Kidney (tissue), 22 donors: ENCODE data around the gene BTAF1. TPM values are rescaled to one million over a fixed set of nuclear protein-coding genes. Genes with fewer than 3 reads are reported as not detected.

Experiments used
- DNase-seq, 5 donors: peaks; one replicate each; pipeline ENCODE4 v3.0.0-alpha.2; 2013 to 2020
- FAIRE-seq: peaks from 2 replicates; lab custom pipeline; 2012; peaks lifted over from hg19 to GRCh38; lab: Jason Lieb, UNC
- H3K27ac ChIP-seq, 2 donors: one replicate each; pipeline ENCODE4 v1.7.0; 2013; ENCODE audit warnings: low read depth in 2 of 2, low read length in 2 of 2, inconsistent platforms in 1 of 2
- H3K27me3 ChIP-seq: one replicate; pipeline ENCODE4 v1.7.1; 2013; ENCODE audit warnings: low read length, inconsistent platforms; ENCODE audit not compliant: control insufficient read depth, insufficient read depth
- H3K36me3 ChIP-seq, 3 donors: one replicate each; pipeline versions ENCODE4 v1.7.0 to v1.7.1; 2013; ENCODE audit warnings: low read length in 3 of 3, control low read depth in 1 of 3, inconsistent platforms in 1 of 3; ENCODE audit not compliant: insufficient read depth in 3 of 3, control insufficient read depth in 2 of 3
- H3K4me1 ChIP-seq, 3 donors: one replicate each; pipeline versions ENCODE4 v1.7.0 to v1.7.1; 2013; ENCODE audit warnings: low read length in 3 of 3, inconsistent platforms in 1 of 3, low read depth in 1 of 3; ENCODE audit not compliant: control insufficient read depth in 2 of 3, insufficient read depth in 2 of 3
- H3K4me3 ChIP-seq, 3 donors: one replicate each; pipeline versions ENCODE4 v1.7.0 to v1.8.1; 2013; ENCODE audit warnings: low read length in 3 of 3, control low read depth in 1 of 3, inconsistent platforms in 1 of 3
- H3K9ac ChIP-seq, 3 donors: one replicate each; pipeline versions ENCODE4 v1.7.0 to v1.7.1; 2013; ENCODE audit warnings: low read length in 3 of 3, control low read depth in 1 of 3, inconsistent platforms in 1 of 3
- H3K9me3 ChIP-seq, 3 donors: one replicate each; pipeline versions ENCODE4 v1.7.0 to v1.7.1; 2013; ENCODE audit warnings: low read length in 3 of 3, control low read depth in 1 of 3, inconsistent platforms in 1 of 3; ENCODE audit not compliant: control insufficient read depth in 2 of 3, insufficient read depth in 1 of 3
- intact Hi-C: fragments of 100-400 bp; cut with DNase I; formaldehyde crosslinking; loops from one replicate; pipeline ENCODE4 v1.11.1; 2022
- long read RNA-seq, 10 donors: library from polyadenylated mRNA in 1 of 10; unstranded in 1 of 10; transcript quantifications; one replicate each; pipeline ENCODE4 v2.0.0 and lab custom pipeline, GENCODE V29; 2021 to 2026
- polyA plus RNA-seq: library from polyadenylated mRNA; stranded (reverse); fragments of 350-450 nt; fragmentation: Illumina TruSeq; extraction: RNeasy Lipid Tissue Mini Kit (QIAGEN cat#74804); gene quantifications from one replicate; pipeline ENCODE4 v1.2.3, GENCODE V29; 2014; ENCODE audit warnings: low read depth, low replicate concordance; ENCODE audit not compliant: insufficient read depth
- total RNA-seq: library from RNA; stranded (reverse); fragmentation: NEBNext Ultra II Directional; extraction: Animal tissue kit (Norgen Biotek cat#: 25700); gene quantifications from one replicate; pipeline ENCODE4 v1.2.1, GENCODE V29; 2021
- TF ChIP-seq, protein P1 (sequence below): IDR thresholded peaks from 3 replicates; pipeline ENCODE4 v1.5.1; 2012; ENCODE audit warnings: mild to moderate bottlenecking, moderate library complexity, borderline replicate concordance; ENCODE audit not compliant: insufficient read depth; ENCODE audit errors: extremely low read depth
- donor health status: control.
- donor health status: control.
- donor health status: control.
- donor health status: control.
- donor health status: control.
- donor health status: DM: yes; HTN: yes; CAD: no.
- donor health status: Normal renal cell carcinoma (clear cell type).

Gene BTAF1
- total RNA-seq (35.1 TPM), polyA plus RNA-seq (4.3 TPM)
- long read RNA-seq, donor 1 = 0 reads
- long read RNA-seq, donor 2, full-length matches to known transcripts = 1 of 1 reads
- long read RNA-seq, donor 2, partial matches to known transcripts = 0 of 1 reads
- long read RNA-seq, donor 2, other reads (novel, unspliced or antisense) = 0 of 1 reads
- long read RNA-seq, donor 3, partial matches to known transcripts = 16 of 16 reads
- long read RNA-seq, donor 3, other reads (novel, unspliced or antisense) = 0 of 16 reads
- long read RNA-seq, donor 4, partial matches to known transcripts = 0 of 1 reads
- long read RNA-seq, donor 4, other reads (novel, unspliced or antisense) = 0 of 1 reads
- long read RNA-seq, donor 5 = 0 reads
- long read RNA-seq, donor 6 = 0 reads
- long read RNA-seq, donor 7, partial matches to known transcripts = 14 of 39 reads
- long read RNA-seq, donor 7, other reads (novel, unspliced or antisense) = 25 of 39 reads
- long read RNA-seq, donor 8 = 0 reads
- long read RNA-seq, donor 9 = 0 reads
- long read RNA-seq, donor 10, partial matches to known transcripts = 6 of 6 reads
- long read RNA-seq, donor 10, other reads (novel, unspliced or antisense) = 0 of 6 reads

GRCh38 chr10:91923371-91924211 is at the start of gene BTAF1:
Gene BTAF1 (plus strand): TSS chr10:91923770. CDS start chr10:91924077, 307 bp downstream.
- TF ChIP-seq, protein P1, sequence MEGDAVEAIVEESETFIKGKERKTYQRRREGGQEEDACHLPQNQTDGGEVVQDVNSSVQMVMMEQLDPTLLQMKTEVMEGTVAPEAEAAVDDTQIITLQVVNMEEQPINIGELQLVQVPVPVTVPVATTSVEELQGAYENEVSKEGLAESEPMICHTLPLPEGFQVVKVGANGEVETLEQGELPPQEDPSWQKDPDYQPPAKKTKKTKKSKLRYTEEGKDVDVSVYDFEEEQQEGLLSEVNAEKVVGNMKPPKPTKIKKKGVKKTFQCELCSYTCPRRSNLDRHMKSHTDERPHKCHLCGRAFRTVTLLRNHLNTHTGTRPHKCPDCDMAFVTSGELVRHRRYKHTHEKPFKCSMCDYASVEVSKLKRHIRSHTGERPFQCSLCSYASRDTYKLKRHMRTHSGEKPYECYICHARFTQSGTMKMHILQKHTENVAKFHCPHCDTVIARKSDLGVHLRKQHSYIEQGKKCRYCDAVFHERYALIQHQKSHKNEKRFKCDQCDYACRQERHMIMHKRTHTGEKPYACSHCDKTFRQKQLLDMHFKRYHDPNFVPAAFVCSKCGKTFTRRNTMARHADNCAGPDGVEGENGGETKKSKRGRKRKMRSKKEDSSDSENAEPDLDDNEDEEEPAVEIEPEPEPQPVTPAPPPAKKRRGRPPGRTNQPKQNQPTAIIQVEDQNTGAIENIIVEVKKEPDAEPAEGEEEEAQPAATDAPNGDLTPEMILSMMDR = no peak

GRCh38 chr10:91875156-91875555 is 48.4 kb upstream of the BTAF1 start:
- FAIRE-seq = no peak
- H3K27me3 ChIP-seq = no peaks in the 10 kb centered on the region
- no peaks in the 10 kb centered on the region for H3K9me3 ChIP-seq
- H3K27ac ChIP-seq = no peak overlapping the region
- H3K36me3 ChIP-seq = no peaks in the 10 kb centered on the region
- TF ChIP-seq, protein P1 = no peak
- H3K4me3 ChIP-seq = no peak overlapping the region
- intact Hi-C loops = no loop called here
- DNase-seq = no peak
- H3K4me1 ChIP-seq = no peaks in the 10 kb centered on the region
- no peak overlapping the region for H3K9ac ChIP-seq

More at GRCh38 chr10:91923371-91924211, at the start of gene BTAF1:
- Histone ChIP-seq H3K27me3 (no peaks in the 10 kb centered on the region), H3K4me3 (peak within 1 kb of the TSS; percentile 92 to 96 (median 95)), H3K4me1 (no peaks in the 10 kb centered on the region), H3K27ac (peak within 1 kb of the TSS; percentile 97), H3K9ac (peak within 1 kb of the TSS; percentile 91 to 98 (median 92)), H3K9me3 (no peaks in the 10 kb centered on the region), H3K36me3 (no peaks in the 10 kb centered on the region)
- no peak for FAIRE-seq
- intact Hi-C loops = no loop called here
- peak; percentile 94 to 98 (median 98) for DNase-seq

DNA sequence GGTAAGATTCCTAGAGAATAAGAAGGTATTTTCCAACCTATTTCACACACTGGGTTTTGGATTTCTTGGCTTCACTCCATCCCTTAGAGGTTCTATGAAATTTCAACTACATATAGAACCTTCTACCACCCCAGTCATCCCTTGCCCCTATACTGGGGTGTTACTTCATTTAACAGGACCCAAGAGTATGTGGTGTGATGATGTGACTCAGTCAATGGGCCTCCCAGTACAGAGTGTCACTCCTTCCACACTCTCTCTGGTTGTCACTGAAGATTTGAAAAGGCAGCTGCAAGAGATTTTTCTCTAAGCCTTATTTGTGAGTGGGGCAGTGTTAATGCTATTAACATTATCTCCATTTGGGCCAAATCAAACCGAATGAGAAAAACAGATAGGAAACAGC is 47.8 kb upstream of the BTAF1 start:
- Histone ChIP-seq H3K4me1 (no peaks in the 10 kb centered on the region), H3K9me3 (no peaks in the 10 kb centered on the region), H3K36me3 (no peaks in the 10 kb centered on the region), H3K4me3 (no peak overlapping the region), H3K9ac (no peak overlapping the region), H3K27me3 (no peaks in the 10 kb centered on the region), H3K27ac (no peak overlapping the region)
- intact Hi-C loops = no loop called here
- FAIRE-seq = no peak
- TF ChIP-seq, protein P1 = no peak
- no peak for DNase-seq
